CD4-positive, CD25-positive, alpha-beta regulatory T cell (primary cell): ENCODE results near the gene DGUOK. TPM values are rescaled to one million over a fixed set of nuclear protein-coding genes. Genes with fewer than 3 reads are reported as not detected.

ENCODE experiments used
- ATAC-seq, 2 donors: fragments of 150-1000 bp; cut with Tn5 transposase; one replicate each; pipeline ENCODE4 v1.10.0; 2021; ENCODE audit warnings: low read depth in 2 of 2, moderate number of reproducible peaks in 2 of 2, moderate library complexity in 1 of 2
- DNase-seq, 3 donors: peaks; one replicate each; pipeline versions ENCODE4 v3.0.0 to v3.0.0-alpha.2; 2012 to 2022; ENCODE audit warnings: mixed read lengths in 1 of 3
- H3K27ac ChIP-seq: one replicate; pipeline ENCODE4 v1.7.0; 2013; ENCODE audit warnings: mild to moderate bottlenecking, low read length; ENCODE audit not compliant: insufficient read depth, poor library complexity, severe bottlenecking
- H3K27me3 ChIP-seq: one replicate; pipeline ENCODE4 v1.7.0; 2013; ENCODE audit warnings: low read length; ENCODE audit not compliant: control insufficient read depth, insufficient read depth
- H3K36me3 ChIP-seq: one replicate; pipeline ENCODE4 v1.7.0; 2013; ENCODE audit warnings: mild to moderate bottlenecking, low read length, moderate library complexity; ENCODE audit not compliant: control insufficient read depth, insufficient read depth
- H3K4me1 ChIP-seq: 2 replicates; pipeline ENCODE4 v1.7.0; 2013; ENCODE audit warnings: mild to moderate bottlenecking, low read length; ENCODE audit not compliant: insufficient read depth, control insufficient read depth, poor library complexity, severe bottlenecking
- H3K4me3 ChIP-seq: one replicate; pipeline ENCODE4 v1.7.0; 2013; ENCODE audit warnings: low read depth, mild to moderate bottlenecking, low read length, moderate library complexity
- H3K9me3 ChIP-seq, 2 experiments: 1 replicate in 1 of 2; 2 replicates in 1 of 2; pipeline ENCODE4 v1.7.0; 2013; ENCODE audit warnings: low read length in 2 of 2, mild to moderate bottlenecking in 1 of 2, moderate library complexity in 1 of 2; ENCODE audit not compliant: control insufficient read depth in 2 of 2
- H3K27ac Mint-ChIP-seq, 3 donors: one replicate each; pipeline ENCODE4 v1.8.0; 2020 to 2022; ENCODE audit warnings: mild to moderate bottlenecking in 3 of 3, mixed read lengths in 3 of 3, moderate library complexity in 2 of 3
- H3K27me3 Mint-ChIP-seq: one replicate; pipeline ENCODE4 v1.8.0; 2022; ENCODE audit warnings: mild to moderate bottlenecking, mixed read lengths
- H3K36me3 Mint-ChIP-seq: one replicate; pipeline ENCODE4 v1.8.0; 2020; ENCODE audit warnings: mixed read lengths
- H3K4me1 Mint-ChIP-seq, 4 donors: one replicate each; pipeline ENCODE4 v1.8.0; 2020 to 2022; ENCODE audit warnings: mixed read lengths in 4 of 4, mild to moderate bottlenecking in 1 of 4
- H3K4me3 Mint-ChIP-seq, 4 donors: one replicate each; pipeline ENCODE4 v1.8.0; 2020 to 2022; ENCODE audit warnings: mild to moderate bottlenecking in 4 of 4, mixed read lengths in 4 of 4, moderate library complexity in 3 of 4
- H3K9me3 Mint-ChIP-seq, 7 donors: one replicate each; pipeline ENCODE4 v1.8.0; 2020 to 2022; ENCODE audit warnings: mixed read lengths in 7 of 7, mild to moderate bottlenecking in 3 of 7, moderate library complexity in 2 of 7
- polyA plus RNA-seq, 4 donors: library from polyadenylated mRNA; unstranded; fragments of 300-500 nt; fragmentation: Illumina TruSeq; gene quantifications; one replicate each; pipeline ENCODE4 v1.2.3, GENCODE V29; 2021
- total RNA-seq: library from RNA; stranded (reverse); gene quantifications from one replicate; pipeline ENCODE4 v1.2.3, GENCODE V29; 2022

The DGUOK gene
- total and polyA plus RNA-seq, 5 donors from 2014 or later = 43.5 to 226 (median 188) TPM

DNA sequence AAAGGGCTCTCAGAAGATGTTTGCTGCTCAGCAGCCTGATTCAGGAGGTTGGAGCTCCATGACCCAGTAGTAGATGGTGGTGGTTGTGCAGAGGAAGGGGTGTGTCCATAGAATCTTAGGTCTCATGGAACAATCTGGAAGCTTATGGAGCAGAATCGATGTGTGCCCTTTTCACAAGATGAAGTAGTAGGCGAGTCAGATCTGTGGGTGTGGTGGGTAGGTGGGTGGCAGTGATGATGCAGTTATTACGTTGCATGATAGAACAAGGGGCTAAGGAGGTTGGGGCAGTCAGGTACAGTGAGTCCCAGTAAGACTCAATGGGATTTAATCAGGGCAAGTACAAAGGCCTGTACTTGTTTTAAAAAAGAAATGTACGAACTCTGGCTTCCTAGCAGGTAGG lies 67.1 kb downstream of the DGUOK start:
- Mint-ChIP-seq H3K27ac (peak overlapping the region; percentile 76 to 87 (median 76)), H3K4me1 (peaks cover 31 to 85% (median 57%) of the 10 kb centered on the region in 4 donors), H3K27me3 (no peaks in the 10 kb centered on the region), H3K9me3 (peaks cover 0 to 8% (median 4%) of the 10 kb centered on the region in 7 donors), H3K4me3 (peak overlapping the region in 3 of 4 donors; percentile 7 to 51 (median 15)), H3K36me3 (peaks cover 27% of the 10 kb centered on the region)
- peaks cover 0 to 4% of the 10 kb centered on the region in 2 experiments for H3K9me3 ChIP-seq
- peaks cover 3% of the 10 kb centered on the region for H3K36me3 ChIP-seq
- peak overlapping the region; percentile 51 for H3K27ac ChIP-seq
- no peak overlapping the region for H3K4me3 ChIP-seq
- peaks cover 56% of the 10 kb centered on the region for H3K4me1 ChIP-seq
- no peaks in the 10 kb centered on the region for H3K27me3 ChIP-seq
- DNase-seq = no peak
- ATAC-seq = no peak

DNA sequence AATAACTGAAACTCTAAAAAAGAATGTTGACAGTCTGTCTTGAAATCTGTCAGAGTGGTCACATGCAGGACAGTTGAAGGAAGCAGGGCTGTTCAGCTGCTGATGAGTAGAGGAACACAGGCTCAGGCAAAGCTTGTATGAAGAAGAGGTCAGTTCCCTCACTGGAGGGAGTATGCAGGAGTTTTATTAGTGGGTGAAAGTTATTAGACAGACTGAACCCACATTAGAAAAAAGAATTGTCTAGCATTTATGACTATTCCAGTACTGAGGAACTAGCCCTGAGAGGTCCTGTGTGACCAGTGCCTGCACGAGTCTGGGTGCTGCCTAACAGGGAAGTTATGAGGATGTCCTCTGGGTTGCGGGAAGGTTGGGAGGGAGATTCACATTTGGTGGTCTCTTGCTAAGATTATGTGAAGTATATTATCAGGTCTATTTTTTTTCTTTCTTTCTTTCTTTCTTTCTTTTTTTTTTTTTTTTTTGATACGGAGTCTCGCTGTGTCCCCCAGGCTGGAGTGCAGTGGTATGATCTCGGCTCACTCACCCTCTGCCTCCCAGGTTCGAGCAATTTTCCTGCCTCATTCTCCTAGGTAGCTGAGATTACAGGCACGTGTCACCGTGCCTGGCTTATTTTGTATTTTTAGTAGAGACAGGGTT lies 67.6 kb downstream of the DGUOK start:
- Histone ChIP-seq H3K9me3 (peaks cover 0 to 4% of the 10 kb centered on the region in 2 experiments), H3K4me1 (peaks cover 56% of the 10 kb centered on the region), H3K36me3 (peaks cover 3% of the 10 kb centered on the region), H3K4me3 (no peak overlapping the region), H3K27me3 (no peaks in the 10 kb centered on the region), H3K27ac (peak overlapping the region; percentile 51)
- Mint-ChIP-seq H3K36me3 (peaks cover 26% of the 10 kb centered on the region), H3K27me3 (no peaks in the 10 kb centered on the region), H3K4me1 (peaks cover 29 to 85% (median 60%) of the 10 kb centered on the region in 4 donors), H3K9me3 (peaks cover 0 to 8% (median 4%) of the 10 kb centered on the region in 7 donors), H3K27ac (peak overlapping the region; percentile 76 to 87 (median 76)), H3K4me3 (peak overlapping the region in 2 of 4 donors; percentile 7 to 51)
- DNase-seq (no peak), ATAC-seq (no peak)

DNA sequence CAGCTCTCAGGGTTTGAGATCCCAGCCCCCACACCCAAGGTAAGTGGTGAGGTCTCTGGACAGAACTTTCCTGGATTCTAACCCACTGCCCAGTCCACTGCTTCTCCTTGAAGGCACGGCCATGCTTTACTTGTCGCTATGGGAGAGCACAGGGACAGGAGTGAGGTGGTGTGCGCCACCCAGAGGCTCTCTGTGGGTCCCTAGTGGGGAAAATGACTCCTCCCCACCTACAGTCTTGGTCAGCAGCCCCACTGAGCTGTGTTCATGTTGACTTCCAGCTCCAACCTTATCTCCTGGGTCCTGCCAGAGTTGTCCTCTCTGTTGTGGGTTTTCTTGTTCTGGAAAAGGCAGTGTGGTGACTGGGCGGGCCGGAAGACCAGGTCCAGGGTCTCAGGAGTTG lies 69.1 kb downstream of the DGUOK start:
- H3K4me1 Mint-ChIP-seq = peaks cover 20 to 85% (median 58%) of the 10 kb centered on the region in 4 donors
- peaks cover 0 to 4% of the 10 kb centered on the region in 2 experiments for H3K9me3 ChIP-seq
- H3K27ac Mint-ChIP-seq = no peak overlapping the region
- H3K36me3 ChIP-seq = peaks cover 3% of the 10 kb centered on the region
- no peak overlapping the region for H3K4me3 Mint-ChIP-seq
- no peaks in the 10 kb centered on the region for H3K27me3 ChIP-seq
- no peak overlapping the region for H3K27ac ChIP-seq
- peaks cover 14% of the 10 kb centered on the region for H3K36me3 Mint-ChIP-seq
- H3K4me3 ChIP-seq = no peak overlapping the region
- H3K9me3 Mint-ChIP-seq = peaks cover 0 to 5% (median 2%) of the 10 kb centered on the region in 7 donors
- no peaks in the 10 kb centered on the region for H3K27me3 Mint-ChIP-seq
- DNase-seq = no peak
- ATAC-seq = no peak
- H3K4me1 ChIP-seq = peaks cover 49% of the 10 kb centered on the region

DNA sequence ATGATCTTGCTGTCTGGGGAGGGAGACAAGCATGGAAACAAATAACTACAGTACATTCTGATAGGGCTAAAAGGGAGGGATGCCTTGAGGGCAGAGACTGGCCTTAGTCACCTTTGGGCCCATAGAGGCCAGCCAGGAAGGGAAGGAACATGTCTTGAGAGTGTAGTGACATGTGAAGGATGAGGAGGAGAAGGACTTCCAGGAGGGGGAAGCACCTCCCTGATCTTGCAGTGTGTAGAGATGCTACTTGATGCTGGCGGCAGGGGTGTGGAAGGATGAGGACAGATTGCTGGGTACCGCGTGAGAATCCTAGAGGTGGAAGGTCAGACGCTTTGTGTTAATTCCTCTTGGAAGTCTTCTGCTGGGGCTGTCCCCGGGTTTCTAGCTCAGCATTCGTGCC lies 71.1 kb downstream of the DGUOK start:
- H3K4me3 Mint-ChIP-seq = peak overlapping the region in 2 of 4 donors; percentile 21 to 57

DNA sequence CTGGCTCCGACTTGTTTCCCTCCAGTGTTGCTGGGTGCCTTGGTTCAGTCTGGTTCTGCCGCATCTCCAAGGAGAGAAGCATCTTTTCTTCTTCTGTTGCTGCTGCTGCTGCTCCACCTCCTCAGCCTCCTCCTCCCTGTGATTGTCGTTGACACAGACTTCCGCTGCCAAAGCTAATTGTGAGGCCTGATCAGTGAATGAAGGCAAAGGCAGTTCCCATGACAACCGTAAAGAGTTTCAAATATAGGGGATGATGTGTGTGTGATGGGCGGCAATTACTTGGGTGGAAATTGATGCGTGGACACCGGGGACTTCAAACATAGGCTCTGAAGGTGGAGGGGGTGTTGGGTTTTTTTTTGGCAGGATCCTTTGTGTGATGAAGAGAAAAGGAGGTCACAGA lies 71.8 kb downstream of the DGUOK start:
- Histone ChIP-seq H3K9me3 (no peaks in the 10 kb centered on the region), H3K27me3 (no peaks in the 10 kb centered on the region), H3K36me3 (no peaks in the 10 kb centered on the region), H3K4me3 (peak overlapping the region; percentile 24), H3K4me1 (peaks cover 56% of the 10 kb centered on the region), H3K27ac (peak overlapping the region; percentile 75)
- H3K9me3 Mint-ChIP-seq = no peaks in the 10 kb centered on the region
- DNase-seq = peak; percentile 55 to 71 (median 71)
- no peaks in the 10 kb centered on the region for H3K27me3 Mint-ChIP-seq
- no peaks in the 10 kb centered on the region for H3K36me3 Mint-ChIP-seq
- peak overlapping the region; percentile 52 to 93 (median 92) for H3K27ac Mint-ChIP-seq
- peak; percentile 32 to 50 for ATAC-seq
- H3K4me3 Mint-ChIP-seq = peak overlapping the region; percentile 21 to 98 (median 54)
- H3K4me1 Mint-ChIP-seq = peaks cover 19 to 89% (median 56%) of the 10 kb centered on the region in 4 donors

More for the DNA sequence above, 71.1 kb downstream of the DGUOK start:
- peak overlapping the region; percentile 92 to 99 (median 93) for H3K27ac Mint-ChIP-seq
- H3K36me3 Mint-ChIP-seq = peaks cover 5% of the 10 kb centered on the region
- ATAC-seq (no peak), DNase-seq (no peak)
- Histone ChIP-seq H3K4me1 (peaks cover 57% of the 10 kb centered on the region), H3K27ac (peak overlapping the region; percentile 75), H3K9me3 (no peaks in the 10 kb centered on the region), H3K4me3 (no peak overlapping the region), H3K27me3 (no peaks in the 10 kb centered on the region), H3K36me3 (no peaks in the 10 kb centered on the region)
- H3K4me1 Mint-ChIP-seq = peaks cover 20 to 90% (median 60%) of the 10 kb centered on the region in 4 donors
- H3K27me3 Mint-ChIP-seq = no peaks in the 10 kb centered on the region
- H3K9me3 Mint-ChIP-seq = no peaks in the 10 kb centered on the region

DNA sequence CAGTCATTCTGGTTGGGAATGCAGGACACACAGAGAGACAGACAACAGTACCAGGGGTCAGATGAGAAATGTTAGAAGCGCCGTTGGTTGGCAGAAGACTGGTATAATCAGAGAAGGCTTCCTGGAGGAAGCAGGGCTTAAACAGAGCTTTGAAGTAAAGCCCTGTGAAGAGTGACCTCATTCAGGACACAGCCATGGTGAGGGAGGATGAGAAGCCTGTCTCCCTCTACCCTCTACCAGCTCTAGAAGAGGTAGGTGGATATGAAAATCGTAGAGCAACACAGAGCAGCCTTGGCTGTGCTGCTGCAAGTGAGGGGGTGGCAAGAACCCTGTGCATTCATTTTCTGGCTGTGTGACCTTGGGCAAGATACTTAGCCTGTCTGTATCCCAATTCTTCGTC lies 72.3 kb downstream of the DGUOK start:
- no peaks in the 10 kb centered on the region for H3K36me3 ChIP-seq
- H3K4me1 ChIP-seq = peaks cover 56% of the 10 kb centered on the region
- Mint-ChIP-seq H3K4me1 (peaks cover 16 to 88% (median 51%) of the 10 kb centered on the region in 4 donors), H3K9me3 (no peaks in the 10 kb centered on the region), H3K36me3 (no peaks in the 10 kb centered on the region), H3K27ac (peak overlapping the region; percentile 52 to 93 (median 92)), H3K27me3 (no peaks in the 10 kb centered on the region), H3K4me3 (peak overlapping the region in 2 of 4 donors; percentile 69 to 98)
- no peaks in the 10 kb centered on the region for H3K27me3 ChIP-seq
- H3K27ac ChIP-seq = peak overlapping the region; percentile 75
- no peaks in the 10 kb centered on the region for H3K9me3 ChIP-seq
- no peak for ATAC-seq
- H3K4me3 ChIP-seq = no peak overlapping the region
- no peak for DNase-seq

DNA sequence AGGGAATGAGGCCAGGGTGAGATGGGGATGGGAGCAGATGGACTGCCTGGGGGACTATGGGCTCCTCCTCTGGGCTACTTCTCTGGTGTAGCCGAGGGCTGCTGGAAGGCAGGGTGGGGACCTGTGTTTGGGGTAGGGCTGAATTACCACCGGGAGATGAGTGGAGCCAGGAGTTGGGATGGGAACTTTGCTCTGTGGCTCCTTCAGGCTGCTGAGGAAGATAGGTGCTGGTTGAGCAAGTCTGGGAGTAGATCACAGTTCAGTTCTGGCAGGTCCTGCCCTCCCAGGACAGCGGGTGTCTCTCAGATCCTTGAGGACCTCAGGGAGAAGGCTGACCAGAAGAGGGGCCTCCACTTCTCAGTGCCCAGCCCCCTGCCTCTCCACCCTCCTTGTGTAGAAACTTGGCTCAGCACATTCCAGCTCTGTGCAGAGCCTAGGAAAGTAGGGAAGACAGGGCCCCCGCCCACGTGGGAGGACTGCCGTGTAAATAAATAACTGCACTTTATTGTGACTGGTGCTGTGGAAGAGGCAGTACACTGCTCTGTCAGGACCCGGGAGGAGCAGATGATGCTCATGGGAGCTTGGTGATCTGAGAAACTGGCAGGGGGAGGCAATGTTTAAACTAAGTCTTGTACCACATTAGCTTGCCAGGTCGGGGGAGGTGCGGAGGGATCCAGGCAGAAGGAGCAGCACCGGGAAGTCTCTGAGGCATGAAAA lies 73.4 kb downstream of the DGUOK start:
- Mint-ChIP-seq H3K4me1 (peaks cover 11 to 87% (median 46%) of the 10 kb centered on the region in 4 donors), H3K27ac (peak overlapping the region in 2 of 3 donors; percentile 92 to 93), H3K9me3 (no peaks in the 10 kb centered on the region), H3K36me3 (peaks cover 2% of the 10 kb centered on the region), H3K4me3 (peak overlapping the region; percentile 37 to 98 (median 51)), H3K27me3 (no peaks in the 10 kb centered on the region)
- H3K9me3 ChIP-seq = no peaks in the 10 kb centered on the region
- DNase-seq (no peak), ATAC-seq (no peak)
- no peak overlapping the region for H3K4me3 ChIP-seq
- no peaks in the 10 kb centered on the region for H3K27me3 ChIP-seq
- H3K36me3 ChIP-seq = no peaks in the 10 kb centered on the region
- peak overlapping the region; percentile 30 for H3K27ac ChIP-seq
- H3K4me1 ChIP-seq = peaks cover 52% of the 10 kb centered on the region
